Endothelial cell (in vitro differentiated cells): Measurements from ENCODE around the gene RPS6KA5. TPM values are rescaled to one million over a fixed set of nuclear protein-coding genes. Genes with fewer than 3 reads are reported as not detected.
A peak's percentile ranks its signal among the peaks of the same experiment; 100 is the strongest.

Experiments
- DNase-seq: peaks from one replicate; pipeline ENCODE4 v3.0.0; 2021; ENCODE audit warnings: low spot score
- H3K27ac Mint-ChIP-seq: one replicate; pipeline ENCODE4 v1.8.0; 2021; ENCODE audit warnings: mixed read lengths, inconsistent platforms; ENCODE audit not compliant: unreplicated experiment
- H3K27me3 Mint-ChIP-seq: one replicate; pipeline ENCODE4 v1.8.0; 2021; ENCODE audit warnings: mild to moderate bottlenecking, moderate library complexity, mixed read lengths, inconsistent platforms; ENCODE audit not compliant: unreplicated experiment
- H3K36me3 Mint-ChIP-seq: one replicate; pipeline ENCODE4 v1.8.0; 2021; ENCODE audit warnings: mild to moderate bottlenecking, low read depth, mixed read lengths, inconsistent platforms; ENCODE audit not compliant: unreplicated experiment
- H3K4me1 Mint-ChIP-seq: one replicate; pipeline ENCODE4 v1.8.0; 2021; ENCODE audit warnings: mild to moderate bottlenecking, mixed read lengths, inconsistent platforms; ENCODE audit not compliant: unreplicated experiment
- H3K4me3 Mint-ChIP-seq: one replicate; pipeline ENCODE4 v1.8.0; 2021; ENCODE audit warnings: mild to moderate bottlenecking, mixed read lengths, inconsistent platforms; ENCODE audit not compliant: unreplicated experiment
- H3K9me3 Mint-ChIP-seq: one replicate; pipeline ENCODE4 v1.8.0; 2021; ENCODE audit warnings: mixed read lengths, inconsistent platforms; ENCODE audit not compliant: unreplicated experiment
- CTCF ChIP-seq: fragments of 200-600 bp; sonication (generic); IDR thresholded peaks from one replicate; pipeline ENCODE4 v1.5.0; 2021; ENCODE audit warnings: antibody characterized with exemption; ENCODE audit not compliant: unreplicated experiment
- total RNA-seq: library from RNA; stranded (reverse); fragmentation: NEBNext Ultra II Directional; extraction: Animal tissue kit (Norgen Biotek cat#: 25700); gene quantifications from one replicate; pipeline ENCODE4 v1.2.1, GENCODE V29; 2021; ENCODE audit not compliant: unreplicated experiment

RPS6KA5 gene
- total RNA-seq, 1 donor from 2014 or later: 13.8 TPM

GRCh38 chr14:90938615-90939014, 121.8 kb downstream of the RPS6KA5 start:
- DNase-seq: no peak
- Mint-ChIP-seq H3K27me3 (peaks cover 2% of the 10 kb centered on the region), H3K27ac (no peak overlapping the region), H3K9me3 (peaks cover 22% of the 10 kb centered on the region), H3K36me3 (peaks cover 50% of the 10 kb centered on the region), H3K4me3 (peak overlapping the region; percentile 11), H3K4me1 (no peaks in the 10 kb centered on the region)
- TF ChIP-seq CTCF: no peak

GRCh38 chr14:90936757-90937440, 123.5 kb downstream of the RPS6KA5 start:
- no peak for DNase-seq
- H3K27ac Mint-ChIP-seq: no peak overlapping the region
- H3K4me1 Mint-ChIP-seq: no peaks in the 10 kb centered on the region
- H3K4me3 Mint-ChIP-seq: peak overlapping the region; percentile 56
- H3K9me3 Mint-ChIP-seq: peaks cover 22% of the 10 kb centered on the region
- peaks cover 2% of the 10 kb centered on the region for H3K27me3 Mint-ChIP-seq
- TF ChIP-seq CTCF: no peak
- peaks cover 47% of the 10 kb centered on the region for H3K36me3 Mint-ChIP-seq

GRCh38 chr14:90924621-90925340, 135.7 kb downstream of the RPS6KA5 start:
- no peak overlapping the region for H3K4me3 Mint-ChIP-seq
- H3K36me3 Mint-ChIP-seq: no peaks in the 10 kb centered on the region
- no peaks in the 10 kb centered on the region for H3K9me3 Mint-ChIP-seq
- DNase-seq: no peak
- no peak overlapping the region for H3K27ac Mint-ChIP-seq
- TF ChIP-seq CTCF: no peak
- H3K4me1 Mint-ChIP-seq: no peaks in the 10 kb centered on the region
- no peaks in the 10 kb centered on the region for H3K27me3 Mint-ChIP-seq

GRCh38 chr14:90922141-90922540, 138.3 kb downstream of the RPS6KA5 start:
- H3K4me3 Mint-ChIP-seq: no peak overlapping the region
- TF ChIP-seq CTCF: no peak
- H3K36me3 Mint-ChIP-seq: no peaks in the 10 kb centered on the region
- no peaks in the 10 kb centered on the region for H3K9me3 Mint-ChIP-seq
- H3K27me3 Mint-ChIP-seq: no peaks in the 10 kb centered on the region
- H3K27ac Mint-ChIP-seq: no peak overlapping the region
- H3K4me1 Mint-ChIP-seq: no peaks in the 10 kb centered on the region
- DNase-seq: no peak

GRCh38 chr14:90911121-90911520, 149.3 kb downstream of the RPS6KA5 start:
- H3K36me3 Mint-ChIP-seq: no peaks in the 10 kb centered on the region
- TF ChIP-seq CTCF: no peak
- no peak overlapping the region for H3K4me3 Mint-ChIP-seq
- no peaks in the 10 kb centered on the region for H3K9me3 Mint-ChIP-seq
- H3K27ac Mint-ChIP-seq: no peak overlapping the region
- H3K4me1 Mint-ChIP-seq: no peaks in the 10 kb centered on the region
- H3K27me3 Mint-ChIP-seq: no peaks in the 10 kb centered on the region
- DNase-seq: no peak
